Measurements from ENCODE around the gene NAA60. TPM values are rescaled to one million over a fixed set of nuclear protein-coding genes. Genes with fewer than 3 reads are reported as not detected.

NAA60 gene
- total RNA-seq, 1 donor from 2014 or later: 27.1 TPM

GRCh38 chr16:3514621-3515020 lies 71.1 kb downstream of the NAA60 start:
- DNase-seq (ENCODE audit: low read depth): no peak
- no peak for TF ChIP-seq CTCF (IDR thresholded peaks at IDR 0.05; ENCODE audit: insufficient read depth, low read length, poor library complexity, severe bottlenecking)
- no peak overlapping the region for H3K4me3 ChIP-seq (ENCODE audit: low read depth, low read length)
- peaks cover 1% of the 10 kb centered on the region for H3K36me3 ChIP-seq (ENCODE audit: control insufficient read depth, insufficient read depth, low read length)
- no peaks in the 10 kb centered on the region for H3K27me3 ChIP-seq (ENCODE audit: control insufficient read depth, insufficient read depth, low read length)

DNA sequence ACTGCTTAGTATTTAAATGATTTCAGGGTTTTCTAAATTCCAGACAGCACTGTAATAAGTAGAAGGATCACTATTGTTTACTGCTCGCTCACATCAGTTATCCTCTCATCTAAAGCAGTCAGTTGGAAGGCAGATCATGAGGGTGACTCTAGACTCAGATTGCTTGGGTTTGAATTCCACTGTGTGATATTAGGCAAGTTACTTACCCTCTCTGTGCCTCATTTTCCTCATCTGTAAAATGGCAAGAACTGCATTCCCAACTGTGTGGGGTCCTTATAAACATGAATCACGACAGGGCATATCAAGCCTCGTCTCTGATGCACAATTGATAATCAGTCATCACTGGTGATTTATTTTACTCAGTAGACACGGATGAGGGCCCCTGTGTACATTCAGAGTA lies 72.4 kb downstream of the NAA60 start:
- no peak for DNase-seq (ENCODE audit: low read depth)
- H3K4me3 ChIP-seq (ENCODE audit: low read depth, low read length): no peak overlapping the region
- H3K27me3 ChIP-seq (ENCODE audit: control insufficient read depth, insufficient read depth, low read length): no peaks in the 10 kb centered on the region
- TF ChIP-seq CTCF (IDR thresholded peaks at IDR 0.05; ENCODE audit: insufficient read depth, low read length, poor library complexity, severe bottlenecking): no peak
- peaks cover 1% of the 10 kb centered on the region for H3K36me3 ChIP-seq (ENCODE audit: control insufficient read depth, insufficient read depth, low read length)

- Histone ChIP-seq H3K36me3 (ENCODE audit: control insufficient read depth, insufficient read depth, low read length) (peaks cover 2% of the 10 kb centered on the region), H3K4me3 (ENCODE audit: low read depth, low read length) (no peak overlapping the region), H3K27me3 (ENCODE audit: control insufficient read depth, insufficient read depth, low read length) (no peaks in the 10 kb centered on the region)
- no peak for TF ChIP-seq CTCF (IDR thresholded peaks at IDR 0.05; ENCODE audit: insufficient read depth, low read length, poor library complexity, severe bottlenecking)
- no peak for DNase-seq (ENCODE audit: low read depth)
Observed at GRCh38 chr16:3518292-3518985, 75.0 kb downstream of the NAA60 start.

DNA sequence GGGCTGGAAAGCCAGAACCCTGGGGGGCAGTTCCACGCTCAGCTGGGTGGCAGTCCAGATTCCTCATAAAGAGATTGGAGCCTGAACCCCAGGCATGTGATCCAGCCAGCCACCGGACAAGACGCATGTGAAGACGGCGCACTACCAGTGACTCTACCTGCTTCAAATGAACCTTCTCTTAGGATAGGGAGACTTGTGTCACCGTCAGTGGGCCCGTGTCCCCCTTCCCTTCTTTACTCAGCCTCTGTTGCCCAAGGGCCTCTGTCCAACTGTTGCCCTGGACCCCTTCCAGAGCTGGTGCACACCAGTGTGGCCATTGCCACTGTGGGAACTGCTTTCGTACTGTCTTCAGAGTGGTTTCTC lies 75.5 kb downstream of the NAA60 start:
- Histone ChIP-seq H3K4me3 (ENCODE audit: low read depth, low read length) (no peak overlapping the region), H3K27me3 (ENCODE audit: control insufficient read depth, insufficient read depth, low read length) (no peaks in the 10 kb centered on the region), H3K36me3 (ENCODE audit: control insufficient read depth, insufficient read depth, low read length) (peaks cover 2% of the 10 kb centered on the region)
- DNase-seq (ENCODE audit: low read depth): no peak
- no peak for TF ChIP-seq CTCF (IDR thresholded peaks at IDR 0.05; ENCODE audit: insufficient read depth, low read length, poor library complexity, severe bottlenecking)

- DNase-seq (ENCODE audit: low read depth): no peak
- Histone ChIP-seq H3K27me3 (ENCODE audit: control insufficient read depth, insufficient read depth, low read length) (no peaks in the 10 kb centered on the region), H3K36me3 (ENCODE audit: control insufficient read depth, insufficient read depth, low read length) (peaks cover 2% of the 10 kb centered on the region), H3K4me3 (ENCODE audit: low read depth, low read length) (no peak overlapping the region)
- no peak for TF ChIP-seq CTCF (IDR thresholded peaks at IDR 0.05; ENCODE audit: insufficient read depth, low read length, poor library complexity, severe bottlenecking)
Observed at GRCh38 chr16:3519581-3519980, 76.1 kb downstream of the NAA60 start.

DNA sequence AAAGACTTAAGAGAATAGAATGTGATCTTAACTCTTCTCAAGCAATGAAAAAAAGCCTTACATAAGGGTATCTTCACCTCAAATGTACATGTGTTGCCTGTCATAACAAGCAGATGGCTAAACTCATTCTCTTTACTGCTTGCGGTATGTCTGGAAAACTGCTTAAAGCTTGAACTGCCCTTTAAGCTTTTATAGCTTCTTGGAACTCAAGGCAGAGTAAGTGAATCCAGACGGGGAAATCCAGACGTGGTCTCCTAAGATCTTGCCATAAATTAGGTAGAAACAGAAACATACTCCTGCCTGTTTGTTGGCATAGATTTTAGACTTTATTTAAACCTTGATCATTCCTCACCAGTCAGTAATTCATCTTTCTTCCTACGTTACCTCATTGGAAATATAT lies 76.9 kb downstream of the NAA60 start:
- no peaks in the 10 kb centered on the region for H3K27me3 ChIP-seq (ENCODE audit: control insufficient read depth, insufficient read depth, low read length)
- no peak overlapping the region for H3K4me3 ChIP-seq (ENCODE audit: low read depth, low read length)
- peaks cover 2% of the 10 kb centered on the region for H3K36me3 ChIP-seq (ENCODE audit: control insufficient read depth, insufficient read depth, low read length)
- no peak for DNase-seq (ENCODE audit: low read depth)
- TF ChIP-seq CTCF (IDR thresholded peaks at IDR 0.05; ENCODE audit: insufficient read depth, low read length, poor library complexity, severe bottlenecking): no peak
